Activated CD8-positive, alpha-beta memory T cell treated with anti-CD3 and anti-CD28 coated beads for 4 hours (primary cell): Measurements from ENCODE around the gene SPRY1.
A peak's percentile ranks its signal among the peaks of the same experiment; 100 is the strongest.

Experiments used
- DNase-seq, 2 donors: peaks; one replicate each; pipeline ENCODE4 v3.0.0-alpha.2; 2020; ENCODE audit warnings: low read depth in 2 of 2

Gene SPRY1, protein sequence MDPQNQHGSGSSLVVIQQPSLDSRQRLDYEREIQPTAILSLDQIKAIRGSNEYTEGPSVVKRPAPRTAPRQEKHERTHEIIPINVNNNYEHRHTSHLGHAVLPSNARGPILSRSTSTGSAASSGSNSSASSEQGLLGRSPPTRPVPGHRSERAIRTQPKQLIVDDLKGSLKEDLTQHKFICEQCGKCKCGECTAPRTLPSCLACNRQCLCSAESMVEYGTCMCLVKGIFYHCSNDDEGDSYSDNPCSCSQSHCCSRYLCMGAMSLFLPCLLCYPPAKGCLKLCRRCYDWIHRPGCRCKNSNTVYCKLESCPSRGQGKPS

DNA sequence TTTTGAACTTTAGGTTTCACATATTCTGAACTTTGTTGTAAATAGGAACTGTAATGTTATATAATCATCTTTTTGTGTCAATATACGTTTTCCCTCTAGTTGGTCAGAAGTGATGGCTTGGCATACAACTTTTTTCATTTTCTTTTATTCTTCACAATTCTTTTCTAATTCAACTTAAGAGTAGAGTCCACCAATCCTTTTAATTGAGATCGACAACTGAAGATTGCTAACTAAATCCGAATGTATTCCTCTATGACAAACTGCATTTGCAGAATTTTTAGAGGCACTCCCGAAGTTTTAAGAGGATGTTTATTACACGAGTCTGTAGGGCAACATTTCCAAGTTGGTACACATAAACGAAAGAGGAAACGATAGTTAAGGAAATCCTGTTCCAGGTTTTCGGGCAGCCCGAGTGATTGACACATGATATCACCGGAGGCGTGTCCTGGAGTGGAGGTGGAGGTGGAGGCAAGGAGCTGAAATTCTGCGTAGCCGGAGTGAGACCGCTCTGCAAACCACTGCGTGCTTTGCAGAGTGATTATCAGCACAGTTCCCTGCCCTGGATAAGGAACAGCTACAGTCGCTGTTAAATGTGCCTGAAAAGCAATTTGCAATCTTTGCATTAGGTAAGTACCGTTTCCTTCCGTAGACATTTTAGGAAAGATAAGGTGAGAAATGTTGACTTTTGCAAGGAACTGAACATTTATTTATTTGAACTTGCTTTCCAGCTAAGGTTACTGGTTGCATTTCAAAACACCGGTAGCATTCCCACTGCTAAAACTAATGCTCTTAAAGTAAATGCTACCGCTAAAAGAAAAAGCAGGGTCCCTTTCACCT, at the start of gene SPRY1:
SPRY1 (plus strand) TSS at position 489 of the 837 bp plus-strand sequence. CDS start 4,797 bp downstream, outside the sequence.
- peak; percentile 57 to 62 for DNase-seq

DNA sequence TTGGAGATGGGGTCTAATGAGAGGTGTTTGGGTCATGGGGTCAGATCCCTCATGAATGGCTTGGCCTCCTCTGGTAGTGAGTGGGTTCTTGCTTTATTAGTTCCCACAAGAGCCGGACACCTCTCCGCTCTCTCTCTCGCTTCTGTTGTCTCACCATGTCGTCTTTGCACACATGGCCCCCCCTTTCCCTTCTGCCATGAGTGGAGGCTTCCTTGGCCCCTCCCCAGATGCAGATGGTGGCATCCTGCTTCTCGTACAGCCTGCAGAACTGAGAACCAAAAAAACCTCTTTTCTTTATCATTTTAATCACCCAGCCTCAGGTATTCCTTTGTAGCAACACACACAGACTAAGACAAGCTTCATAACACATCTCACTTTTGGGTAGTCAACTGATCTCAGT, 49.6 kb upstream of the SPRY1 start:
- no peak for DNase-seq

DNA sequence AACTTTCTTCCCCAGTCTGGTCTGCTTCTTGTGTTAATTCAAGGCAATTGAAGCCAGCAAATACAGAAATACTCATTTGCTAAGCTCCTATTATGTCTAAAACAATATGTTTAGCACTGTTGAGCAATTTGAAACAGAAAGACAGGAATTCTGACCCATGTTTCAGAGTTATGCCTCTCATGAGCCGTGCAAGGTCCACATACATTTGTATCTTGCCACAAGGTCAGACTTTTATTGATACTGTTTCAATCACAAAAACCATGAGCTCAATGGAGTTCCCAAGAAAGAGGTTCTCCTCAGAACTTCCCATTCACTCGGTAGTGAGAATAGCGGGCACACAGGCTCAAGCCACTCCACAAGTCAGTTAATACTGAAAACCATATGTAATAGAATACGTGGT, 47.6 kb upstream of the SPRY1 start:
- DNase-seq: no peak

DNA sequence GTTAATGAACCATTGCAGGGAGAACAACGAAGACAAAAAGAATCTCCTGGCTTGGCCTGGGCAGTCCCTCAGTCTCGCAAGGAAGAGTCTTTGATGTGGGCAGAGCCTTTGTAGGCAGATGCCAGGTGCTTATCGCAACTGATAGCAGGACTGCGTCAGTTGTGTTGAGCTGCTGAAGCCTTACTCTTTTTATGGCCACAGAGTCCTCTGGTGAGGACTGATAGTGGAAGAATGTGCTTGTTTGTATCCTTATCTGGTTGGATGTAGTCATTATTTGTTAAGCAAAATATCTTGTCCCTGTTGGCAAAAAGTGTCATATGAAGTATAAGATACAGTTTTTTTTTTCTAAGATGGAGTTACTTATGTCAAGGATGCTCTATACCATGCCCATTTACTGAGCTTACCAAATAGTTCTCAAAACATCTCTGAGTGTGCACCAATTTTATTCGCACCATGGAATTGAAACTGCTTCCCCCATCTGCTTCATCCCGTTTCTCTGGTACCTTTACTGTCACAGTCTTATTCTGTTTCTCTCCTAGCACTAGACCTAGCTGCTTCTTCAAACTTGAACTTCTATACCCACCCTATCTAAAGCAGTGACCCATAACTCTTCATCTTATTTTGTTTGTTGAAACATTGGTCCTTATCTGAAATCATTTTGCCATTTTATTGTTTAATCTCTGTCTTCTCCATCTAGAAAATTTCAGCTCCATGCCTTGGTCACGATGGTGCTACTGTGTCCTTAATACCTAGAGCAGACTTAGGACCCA, 47.0 kb upstream of the SPRY1 start:
- no peak for DNase-seq

DNA sequence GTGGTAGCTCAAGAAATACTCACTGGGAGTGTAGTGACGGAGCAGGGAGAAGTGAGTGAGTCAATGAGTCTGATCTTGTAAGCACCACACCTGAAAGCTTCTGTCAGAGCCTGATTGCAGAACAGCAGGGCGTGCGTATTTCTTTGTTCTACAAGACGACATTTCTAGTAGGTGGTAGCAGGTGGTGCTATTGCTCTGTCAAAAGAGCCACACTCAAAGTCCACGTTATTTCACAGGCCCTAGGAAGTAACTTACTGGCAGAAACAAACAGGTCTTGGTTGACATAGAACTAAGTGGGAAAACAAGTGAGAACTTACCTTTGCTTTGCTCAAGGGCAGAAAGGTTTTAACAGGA, 46.4 kb upstream of the SPRY1 start:
- DNase-seq: no peak

DNA sequence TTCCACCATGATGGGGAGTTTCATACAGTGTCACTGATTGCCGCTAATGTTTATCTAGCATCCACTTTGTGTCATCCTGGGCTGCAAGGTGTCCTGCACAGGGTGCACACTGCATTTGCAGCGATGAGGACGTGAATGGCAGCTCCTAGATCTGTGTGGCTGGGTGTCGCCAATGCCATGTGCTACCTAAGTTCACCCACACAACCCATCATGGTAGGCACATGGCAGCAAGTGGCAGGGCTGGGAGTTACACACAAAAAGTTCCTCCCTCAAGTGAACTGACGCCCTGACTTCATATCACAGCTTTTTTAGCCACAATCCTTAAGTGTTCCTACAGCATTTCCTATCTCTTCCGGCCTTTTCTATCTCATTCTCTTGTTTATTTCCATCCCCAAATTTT, 45.9 kb upstream of the SPRY1 start:
- no peak for DNase-seq

DNA sequence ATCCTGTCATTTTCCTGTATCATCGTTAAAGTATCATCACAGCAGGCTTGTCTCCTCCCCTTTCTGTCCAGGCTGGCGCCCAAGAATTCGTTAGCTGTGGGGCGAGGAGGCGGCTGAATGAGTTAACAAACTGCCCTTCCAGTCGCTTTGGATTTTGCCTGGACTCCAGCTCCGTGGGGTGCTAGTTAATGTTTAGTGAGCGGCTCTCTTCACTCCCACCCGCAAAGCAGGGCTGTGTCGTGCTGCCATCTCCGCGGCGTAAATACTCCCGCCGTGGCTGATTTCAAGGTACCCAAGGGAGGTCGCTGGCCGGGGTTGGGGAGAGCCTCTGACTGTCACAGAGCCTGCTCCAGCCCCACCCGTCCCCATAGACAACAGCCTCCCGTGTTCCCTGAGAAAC, 44.9 kb upstream of the SPRY1 start:
- DNase-seq: no peak

DNA sequence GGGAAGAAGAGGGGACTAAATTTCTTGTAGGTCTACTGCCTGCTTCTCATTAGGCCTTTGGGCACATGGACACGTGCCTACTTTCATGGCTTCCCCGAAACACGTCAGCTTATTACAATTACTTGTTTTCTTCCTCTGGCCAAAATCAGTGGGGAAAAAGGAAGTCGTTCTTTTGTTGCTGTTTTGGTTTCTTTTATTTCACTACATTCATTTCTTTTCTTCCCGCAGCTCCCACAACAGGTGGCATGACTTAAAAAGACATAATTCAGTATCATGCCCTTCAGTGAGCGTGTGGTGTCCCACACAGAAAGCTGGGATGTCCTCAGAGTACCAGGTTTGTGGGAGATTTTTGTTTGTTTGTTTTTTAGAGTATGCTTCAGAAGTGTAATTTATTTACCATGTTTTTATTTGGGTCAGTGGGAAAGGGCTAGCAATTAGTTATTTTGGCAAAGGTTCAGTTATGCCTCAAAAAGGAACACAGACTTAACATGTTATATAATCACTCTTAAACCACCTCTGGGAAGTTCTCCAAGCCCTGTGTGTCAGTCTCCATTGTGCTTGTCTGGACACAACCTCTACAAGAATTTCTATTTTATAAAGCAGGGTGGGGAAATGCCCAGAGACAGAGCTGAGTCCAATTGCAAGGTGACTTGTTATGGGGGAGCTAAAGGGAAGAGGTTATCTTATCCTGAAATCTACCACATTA, 44.2 kb upstream of the SPRY1 start:
- DNase-seq: no peak

DNA sequence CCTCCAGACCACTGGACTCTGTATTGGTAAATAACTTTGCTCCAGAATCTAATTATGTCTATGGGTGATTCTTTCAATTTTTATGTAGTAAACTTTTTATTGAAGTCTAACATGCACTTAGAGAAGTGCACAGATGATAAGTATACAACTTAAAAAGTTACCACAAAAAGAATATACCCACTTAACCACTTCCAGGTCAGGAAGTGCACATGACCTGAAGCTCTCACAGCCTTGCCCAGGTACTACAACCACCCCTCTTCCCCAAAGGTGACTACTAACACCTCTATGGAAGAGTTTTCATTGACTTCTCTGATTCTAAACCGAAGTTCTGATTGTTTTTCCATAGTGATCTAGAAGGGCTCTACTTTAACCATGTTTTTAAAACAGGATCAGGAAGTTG, 43.6 kb upstream of the SPRY1 start:
- no peak for DNase-seq

DNA sequence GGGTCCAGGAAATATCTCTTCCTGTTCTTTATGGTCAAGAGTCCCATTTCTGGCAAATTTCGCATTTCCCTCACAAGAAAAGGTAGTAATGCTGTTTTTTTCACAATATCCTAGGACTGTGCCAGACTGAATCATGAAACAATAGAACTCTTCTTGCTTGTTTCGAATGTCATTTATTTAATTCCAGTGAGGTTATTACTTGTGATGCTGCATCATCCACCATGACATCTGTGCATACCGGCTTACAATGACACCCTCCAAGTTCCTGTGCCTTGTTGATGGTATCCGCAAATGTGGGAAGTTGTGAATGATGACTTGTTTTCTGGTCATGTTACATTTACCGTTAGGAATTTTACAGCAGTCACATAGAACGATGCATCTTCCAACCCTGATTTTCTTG, 42.9 kb upstream of the SPRY1 start:
- DNase-seq: no peak

DNA sequence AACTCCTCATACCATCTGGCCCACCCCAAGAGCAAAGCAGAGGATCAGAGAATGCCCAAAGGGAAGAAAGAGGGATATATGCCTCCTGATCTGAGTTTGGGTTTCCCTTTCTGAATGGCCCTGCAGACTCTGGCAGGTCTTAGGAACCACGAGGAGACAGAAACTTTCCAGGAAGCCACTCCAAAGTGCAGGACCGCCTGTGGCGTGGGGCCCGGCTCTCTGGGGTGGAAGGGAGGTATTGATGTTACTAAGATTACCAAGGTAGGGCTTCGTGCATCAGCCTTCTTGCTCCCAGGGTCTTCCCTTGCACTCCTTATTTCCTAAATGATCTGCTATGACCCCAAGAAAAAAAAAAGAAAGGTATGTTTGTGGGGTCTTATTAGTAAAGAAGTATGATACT, 41.9 kb upstream of the SPRY1 start:
- no peak for DNase-seq

DNA sequence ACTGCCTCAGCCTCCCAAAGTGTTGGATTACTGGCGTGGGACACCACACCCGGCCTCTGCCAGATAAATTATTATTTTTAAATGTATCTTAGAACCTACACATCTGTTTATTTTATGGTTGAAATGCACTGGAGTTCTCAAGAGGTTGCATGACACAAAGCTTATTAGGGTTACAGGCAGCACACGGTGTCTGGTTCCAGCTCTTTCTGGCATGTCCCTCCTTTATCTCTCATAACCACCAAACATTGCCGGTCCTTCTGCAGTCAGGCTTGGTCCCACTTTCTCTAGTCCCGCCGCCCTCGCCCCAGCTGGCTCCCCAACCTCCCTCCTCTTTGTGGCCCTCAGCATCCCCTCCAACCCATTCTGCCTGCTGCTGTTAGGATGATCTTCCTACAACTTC, 39.7 kb upstream of the SPRY1 start:
- no peak for DNase-seq

DNA sequence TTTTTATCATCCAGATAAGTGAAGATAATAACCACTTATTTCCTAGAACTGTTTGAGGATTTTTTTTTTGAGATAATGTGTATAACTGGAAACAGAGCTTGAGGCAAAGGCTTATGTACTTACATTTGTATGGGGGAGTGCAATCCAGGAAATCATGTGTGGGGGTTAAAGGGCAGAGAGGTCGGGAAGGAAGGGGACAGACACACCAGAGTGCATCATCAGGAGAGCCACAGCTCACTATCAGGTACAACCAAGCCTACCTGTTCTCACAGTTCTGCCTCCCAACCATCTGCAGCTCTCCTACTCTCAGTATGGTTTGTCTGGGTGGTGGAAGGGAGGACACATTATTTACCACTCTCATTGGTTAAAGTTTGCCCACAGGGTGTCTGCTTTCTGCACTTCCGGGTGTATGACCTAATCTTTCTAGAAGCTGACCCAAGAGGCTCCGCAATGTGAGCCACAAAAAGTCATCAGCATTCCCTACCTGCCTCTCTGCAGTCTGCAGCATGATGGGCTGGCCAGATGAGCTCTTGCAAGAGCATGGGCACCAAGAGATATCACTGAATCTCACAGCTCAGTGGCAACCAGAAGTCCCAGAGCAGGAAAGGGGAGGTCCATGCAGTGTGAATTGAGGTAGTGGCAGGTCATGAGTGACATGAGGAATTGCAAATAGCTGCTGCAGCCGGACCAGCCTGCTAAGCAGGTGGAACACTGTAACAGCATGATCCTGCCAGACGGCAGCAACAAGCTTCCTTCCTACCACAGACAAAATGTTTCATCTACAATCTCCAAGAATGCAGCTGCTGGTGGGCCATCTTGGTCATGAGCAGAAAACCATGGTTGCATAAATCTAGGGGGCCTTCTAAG, 36.9 kb upstream of the SPRY1 start:
- no peak for DNase-seq

DNA sequence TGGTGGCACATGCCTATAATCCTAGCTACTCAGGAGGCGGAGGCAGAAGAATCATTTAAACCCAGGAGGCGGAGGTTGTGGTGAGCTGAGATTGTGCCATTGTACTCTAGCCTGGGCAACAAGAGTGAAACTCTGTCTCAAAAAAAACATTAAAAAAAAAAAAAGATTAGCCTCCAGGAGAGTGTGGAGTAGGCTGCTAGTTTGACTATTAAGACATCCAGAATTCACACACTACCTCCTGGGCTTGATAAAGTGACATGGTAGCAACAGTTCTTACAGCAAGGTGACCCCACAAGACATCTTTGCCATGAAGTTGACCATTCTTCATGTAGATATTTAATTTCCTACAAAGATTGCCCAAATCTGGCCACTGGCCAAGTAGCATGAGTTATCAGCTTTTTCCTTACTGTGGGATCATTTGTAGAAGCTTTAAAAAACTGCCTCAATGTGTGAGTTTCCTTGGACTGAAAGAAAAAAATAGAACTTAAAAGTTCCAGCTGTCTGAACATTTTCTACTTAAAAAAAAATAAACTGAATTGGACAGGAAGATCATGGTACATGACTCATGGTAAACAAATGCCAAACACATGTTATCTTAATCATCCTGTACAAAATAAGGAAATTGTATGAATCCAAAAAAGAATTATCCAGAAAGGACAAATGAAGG, 35.3 kb upstream of the SPRY1 start:
- no peak for DNase-seq

DNA sequence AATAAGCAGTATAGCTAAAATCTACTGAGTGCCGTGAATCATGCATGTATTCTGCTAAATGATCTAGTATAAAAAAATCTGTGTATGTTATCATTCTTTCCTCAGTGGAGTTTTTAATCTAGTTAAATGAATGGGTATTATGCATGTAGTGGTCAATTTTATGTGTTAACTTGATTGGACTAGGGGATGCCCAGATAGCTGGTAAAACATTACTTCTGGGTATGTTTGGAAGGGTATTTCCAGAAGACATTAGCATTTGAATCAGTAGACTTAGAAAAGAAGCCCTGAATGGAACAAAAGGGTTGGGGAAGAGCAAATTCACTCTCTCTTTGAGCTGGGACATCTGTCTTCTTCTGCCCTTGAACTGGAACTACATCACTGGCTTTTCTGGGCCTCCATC, 34.5 kb upstream of the SPRY1 start:
- no peak for DNase-seq

DNA sequence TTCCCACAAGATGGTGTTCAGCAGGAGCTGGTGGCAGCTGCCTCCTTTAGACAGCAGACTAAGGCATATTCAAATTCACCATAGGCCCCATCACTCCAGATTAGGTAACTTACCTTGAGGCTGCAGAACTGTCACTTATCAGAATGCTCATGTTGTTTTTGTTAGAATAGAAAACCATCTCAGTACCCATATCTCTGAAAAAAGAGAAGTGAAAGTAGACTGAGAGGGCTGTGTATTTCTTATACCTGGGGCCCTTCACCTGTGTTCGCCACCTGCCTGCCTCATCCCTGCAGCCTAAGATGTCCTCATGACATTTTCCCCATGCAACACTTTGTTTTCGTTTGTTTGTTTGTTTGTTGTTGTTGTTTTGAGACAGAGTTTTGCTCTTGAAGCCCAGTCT, 32.9 kb upstream of the SPRY1 start:
- no peak for DNase-seq

DNA sequence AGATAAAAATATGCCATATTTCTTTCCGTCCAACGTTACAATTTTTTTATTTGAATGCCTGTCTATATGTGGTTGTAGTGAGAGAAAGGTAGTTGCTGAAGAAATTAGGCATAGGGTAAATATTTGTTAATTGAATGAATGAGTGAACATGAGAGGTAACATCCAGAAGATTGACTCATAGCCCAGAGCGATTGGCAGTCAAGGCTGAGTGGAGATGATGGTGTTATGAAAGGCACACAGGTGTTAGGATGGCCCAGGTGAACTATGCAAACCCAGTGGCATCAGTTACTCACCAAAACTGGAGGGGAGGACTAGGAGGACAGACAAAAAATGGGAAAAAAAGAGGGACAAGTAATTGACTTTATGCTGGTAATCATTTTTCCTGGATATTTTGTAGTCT, 31.7 kb upstream of the SPRY1 start:
- no peak for DNase-seq

DNA sequence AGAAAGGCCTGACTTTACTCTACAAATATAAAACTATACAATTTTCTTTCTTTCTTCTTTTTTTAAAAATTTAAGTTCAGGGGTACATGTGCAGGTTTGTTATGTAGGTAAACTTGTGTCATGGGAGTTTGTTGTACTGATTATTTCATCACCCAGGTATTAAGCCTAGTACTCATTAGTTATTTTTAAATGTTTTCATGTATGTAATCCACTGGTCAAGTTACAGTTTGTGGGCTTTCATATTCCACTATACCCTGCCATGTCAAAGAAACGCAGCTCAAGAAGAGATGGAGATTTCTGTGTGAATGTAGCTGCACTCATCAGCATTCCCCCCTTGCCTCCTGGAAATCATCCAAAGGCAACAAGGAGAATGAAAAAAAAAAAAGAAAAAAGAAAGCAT, 31.2 kb upstream of the SPRY1 start:
- no peak for DNase-seq

DNA sequence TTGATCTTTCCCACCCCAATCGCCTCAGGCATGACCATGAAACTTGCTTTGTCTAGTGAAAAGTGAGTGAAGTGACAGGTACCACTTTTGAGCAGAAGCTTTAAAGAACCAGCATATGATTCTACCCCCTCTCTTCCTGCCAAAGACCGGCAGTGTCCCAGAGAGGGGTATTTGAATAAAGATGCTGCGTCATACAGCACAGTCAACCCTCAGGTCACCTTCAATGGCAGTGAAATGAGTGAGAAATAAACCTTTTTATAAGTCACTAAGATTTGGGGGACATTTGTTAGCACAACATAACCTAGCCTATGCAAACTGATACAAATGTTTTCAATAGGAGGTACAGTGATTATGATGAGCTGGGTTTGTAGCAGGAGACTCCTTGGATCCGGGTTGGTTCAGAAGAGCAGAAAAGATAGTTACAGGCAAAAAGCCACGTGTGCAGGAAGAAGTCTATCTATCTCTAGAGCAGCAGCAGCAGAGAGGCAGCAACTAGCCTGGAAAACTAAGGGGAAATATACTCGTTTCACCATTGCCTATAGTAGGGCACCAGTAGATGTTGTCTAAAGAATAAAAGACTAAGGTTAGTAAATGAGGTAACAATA, 30.3 kb upstream of the SPRY1 start:
- DNase-seq: no peak

DNA sequence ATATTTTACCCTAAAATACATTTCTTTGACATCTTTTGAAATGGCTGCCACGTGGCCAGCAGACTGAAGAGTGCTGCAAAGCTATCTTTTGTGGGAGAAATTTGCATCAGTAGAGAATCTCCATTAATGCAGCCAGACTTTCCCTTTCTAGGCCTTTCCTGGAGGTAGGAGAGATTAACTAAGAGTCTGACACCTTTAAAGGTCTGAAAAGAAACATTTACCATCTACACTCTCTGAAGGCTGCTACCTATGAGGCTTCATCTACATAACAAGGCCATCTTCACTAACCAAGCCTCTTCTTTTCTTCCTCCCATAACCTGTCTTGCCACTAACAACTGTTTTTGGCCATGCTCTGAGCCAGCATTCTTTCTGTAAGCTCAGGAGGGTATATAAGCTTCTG, 17.8 kb upstream of the SPRY1 start:
- DNase-seq: no peak
